PC-3 (cell line): ENCODE data around the gene CYP17A1.
"Not testable (repeated sequence)": the region's sequence is repeated elsewhere in the genome, so short reads cannot be mapped to it uniquely, and the experiment has no call there.

ENCODE experiments used
- CTCF ChIP-seq: fragments of 300-600 bp; sonication (generic); conservative IDR thresholded peaks from 2 replicates; pipeline ENCODE4 v1.5.1; 2017; ENCODE audit warnings: antibody characterized with exemption, low read depth, mild to moderate bottlenecking, low read length
- EZH2 ChIP-seq: fragments of 300-600 bp; sonication (generic); IDR thresholded peaks from one replicate; pipeline ENCODE4 v1.6.1; 2017; ENCODE audit warnings: antibody characterized with exemption, mild to moderate bottlenecking, low read length; ENCODE audit not compliant: unreplicated experiment
- EZH2phosphoT487 ChIP-seq: fragments of 300-600 bp; sonication (generic); IDR thresholded peaks from 2 replicates; pipeline ENCODE4 v1.6.1; 2018; ENCODE audit warnings: mild to moderate bottlenecking, antibody characterized with exemption, low read length, borderline replicate concordance

GRCh38 chr10:102844190-102844776 lies 7.1 kb upstream of the CYP17A1 start:
- not testable (repeated sequence) for TF ChIP-seq EZH2, CTCF, EZH2phosphoT487
